Activated naive CD8-positive, alpha-beta T cell treated with anti-CD3 and anti-CD28 coated beads, Interleukin-2, amount 50 U/mL, for 16 hours (primary cell): Measurements from ENCODE around the gene TTR.

Experiments
- DNase-seq: peaks from one replicate; pipeline ENCODE4 v3.0.0-alpha.2; 2020; ENCODE audit warnings: low read depth, low spot score

TTR gene

DNA sequence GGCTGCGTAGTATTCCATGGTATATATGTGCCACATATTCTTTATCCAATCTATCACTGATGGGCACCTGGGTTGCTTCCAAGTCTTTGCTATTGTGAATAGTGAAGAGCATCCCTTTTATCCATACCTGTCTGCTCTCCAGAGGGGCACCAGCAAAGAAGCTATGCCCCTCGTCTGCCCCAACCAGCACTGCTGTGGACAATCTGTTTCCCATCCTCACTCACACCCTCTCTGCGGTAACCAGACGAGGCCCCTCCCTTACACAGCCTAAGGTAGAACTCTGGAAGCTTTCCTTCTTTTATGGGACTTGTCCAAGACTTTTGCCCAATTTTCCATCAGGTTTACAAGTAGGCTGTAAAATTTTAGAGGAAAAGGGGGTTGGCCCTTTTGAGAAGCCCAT is 24.9 kb downstream of the TTR start:
- DNase-seq, result no peak

DNA sequence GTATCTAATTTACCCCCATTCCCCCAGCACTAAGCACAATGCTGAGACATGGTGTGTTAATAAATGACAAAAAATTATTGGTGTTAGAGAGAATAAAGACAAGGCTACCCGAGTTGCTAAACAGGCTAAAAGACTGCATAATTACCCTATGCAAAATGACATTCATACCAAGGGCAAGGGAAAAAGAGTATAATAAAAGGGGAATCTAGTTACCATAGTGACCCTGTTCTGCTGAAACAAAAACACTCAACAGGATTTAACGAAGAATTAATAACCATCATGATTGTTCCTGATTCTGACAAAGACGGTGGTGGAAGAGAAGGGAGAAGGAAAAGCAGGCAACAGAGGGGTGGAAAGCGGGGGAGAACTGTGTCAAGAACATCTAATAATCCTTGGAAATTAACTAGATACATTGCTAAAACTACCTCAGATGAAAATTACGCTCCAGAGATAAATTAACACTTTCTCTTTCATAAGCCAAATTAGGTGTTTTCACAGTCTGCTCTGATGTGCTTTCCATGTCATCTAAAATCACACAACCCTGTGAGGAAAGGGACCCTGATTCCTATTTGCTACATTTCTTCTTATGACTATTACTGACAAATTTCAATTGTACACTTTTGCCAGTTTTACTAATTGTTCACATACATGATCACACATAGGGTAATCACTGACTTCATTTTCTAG is 25.5 kb downstream of the TTR start:
- DNase-seq, result no peak

DNA sequence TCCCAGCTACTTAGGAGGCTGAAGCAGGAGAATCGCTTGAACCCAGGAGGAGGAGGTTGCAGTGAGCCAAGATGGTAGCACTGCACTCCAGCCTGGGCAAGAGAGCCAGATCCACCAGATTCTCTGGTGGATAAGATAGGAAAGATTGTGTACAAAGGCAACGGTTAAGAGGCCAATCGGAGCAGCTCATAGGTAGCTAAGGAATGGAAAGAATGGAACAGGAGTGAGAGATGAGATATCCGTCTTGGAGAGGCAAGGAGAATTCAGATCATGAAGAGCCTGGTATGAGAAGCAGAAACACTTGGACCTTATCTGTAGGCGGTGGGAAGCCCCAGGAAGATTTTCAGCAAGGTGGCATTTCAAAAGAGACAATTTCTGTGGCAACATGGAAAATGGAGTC is 27.1 kb downstream of the TTR start:
- no peak for DNase-seq

DNA sequence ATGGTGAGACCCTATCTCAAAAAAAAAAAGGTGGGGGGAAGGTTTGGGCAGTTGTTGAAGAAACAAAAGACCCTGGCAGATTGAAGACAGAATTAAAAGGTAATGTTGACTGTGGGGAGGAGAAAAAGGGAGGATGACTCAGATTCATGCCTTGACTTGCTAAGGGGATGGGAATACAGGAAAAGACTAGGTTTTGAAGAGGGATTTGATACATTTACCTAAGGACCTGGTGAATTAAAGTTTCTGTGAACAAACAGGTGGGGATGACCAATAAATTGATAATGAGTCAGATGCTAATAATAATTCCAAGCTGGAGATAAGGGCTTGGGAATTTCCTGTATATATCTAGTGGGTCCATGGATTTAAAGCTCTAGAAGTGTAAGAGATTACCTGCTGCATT is 27.6 kb downstream of the TTR start:
- no peak for DNase-seq

DNA sequence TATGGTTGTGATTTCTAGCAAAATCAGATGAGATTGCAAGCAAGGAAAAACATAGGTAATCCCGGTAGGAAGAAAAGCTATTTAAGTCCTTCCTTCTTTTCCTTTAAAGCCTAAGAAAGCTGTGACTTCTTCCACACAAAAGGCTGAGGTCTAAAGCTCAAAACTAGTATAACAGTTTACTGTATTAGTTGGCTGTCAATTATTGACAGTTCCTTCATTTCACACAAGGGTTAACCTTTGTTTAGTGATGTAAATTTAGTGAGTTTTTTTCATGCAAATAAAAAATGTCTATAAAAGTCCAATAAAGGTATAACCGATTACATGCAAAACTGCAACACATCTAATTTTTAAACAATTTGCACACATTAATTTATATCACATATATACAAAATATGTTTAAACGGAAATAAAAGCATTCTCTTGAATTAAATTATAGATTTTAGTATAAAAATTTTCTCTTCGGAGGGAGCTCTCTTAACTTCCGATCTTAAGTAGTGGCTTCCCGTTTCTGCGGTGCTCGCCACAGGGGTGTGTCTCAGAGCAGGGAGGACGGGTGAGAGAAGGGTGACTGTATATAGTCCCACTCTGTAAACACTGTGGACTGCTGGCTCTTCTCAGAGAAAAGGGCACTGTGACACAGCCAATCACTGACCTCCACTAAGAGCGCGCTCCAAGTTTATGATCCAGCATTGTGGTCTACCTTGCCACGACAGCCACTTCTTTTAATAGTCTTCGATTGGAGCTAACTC is 33.4 kb downstream of the TTR start:
- DNase-seq, result no peak

DNA sequence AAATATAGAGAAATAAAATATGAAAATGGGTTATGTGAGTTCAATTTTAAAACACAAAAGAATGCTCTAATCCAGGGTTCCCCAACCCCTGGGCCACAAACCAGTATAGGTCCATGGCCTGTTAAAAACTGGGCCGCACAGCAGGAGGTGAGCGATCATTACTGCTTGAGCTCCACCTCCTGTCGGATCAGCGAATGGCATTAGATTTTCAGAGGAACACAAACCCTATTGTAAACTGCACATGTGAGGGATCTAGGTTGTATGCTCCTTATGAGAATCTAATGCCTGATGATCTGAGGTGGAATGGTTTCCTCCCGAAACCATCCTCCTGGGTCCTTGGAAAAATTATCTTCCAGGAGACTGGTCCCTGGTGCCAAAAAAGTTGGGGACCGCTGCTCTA is 34.7 kb downstream of the TTR start:
- no peak for DNase-seq

DNA sequence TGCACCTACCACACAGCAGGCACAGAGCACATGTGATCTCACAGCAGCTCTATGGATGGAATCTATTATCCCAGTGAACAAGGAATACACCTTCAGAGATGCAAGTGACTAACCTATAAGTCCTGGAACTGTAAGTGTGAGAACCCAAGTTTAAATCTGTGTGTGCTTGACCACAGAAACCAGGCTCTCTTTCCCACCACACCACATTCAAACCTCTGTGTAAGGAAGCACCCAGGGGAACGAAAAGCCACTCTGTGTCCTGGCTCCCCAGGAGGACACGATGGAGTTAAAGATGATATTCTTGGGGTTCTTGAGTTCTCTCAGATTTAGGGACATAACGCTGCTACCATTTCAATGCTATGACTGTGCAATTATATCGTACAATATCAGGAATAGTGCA is 38.9 kb downstream of the TTR start:
- DNase-seq, result no peak

DNA sequence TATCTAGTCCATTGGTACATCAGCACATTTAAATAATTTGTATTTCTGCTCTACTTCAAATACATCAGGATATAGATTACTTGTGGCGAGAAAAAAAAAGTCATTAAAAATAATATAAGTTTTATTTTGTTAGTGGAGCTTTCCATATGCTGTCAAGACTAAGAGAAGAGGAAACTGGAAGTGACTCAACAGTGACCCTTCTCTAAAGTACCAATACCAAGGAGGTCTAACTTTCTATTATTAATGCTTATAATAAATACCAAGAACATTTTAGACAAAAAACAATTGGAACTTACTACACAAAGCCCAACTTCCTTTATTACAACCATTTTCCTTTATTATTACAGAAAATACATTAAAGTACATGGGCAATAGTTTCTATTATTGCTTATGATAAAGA is 39.8 kb downstream of the TTR start:
- DNase-seq, result no peak

DNA sequence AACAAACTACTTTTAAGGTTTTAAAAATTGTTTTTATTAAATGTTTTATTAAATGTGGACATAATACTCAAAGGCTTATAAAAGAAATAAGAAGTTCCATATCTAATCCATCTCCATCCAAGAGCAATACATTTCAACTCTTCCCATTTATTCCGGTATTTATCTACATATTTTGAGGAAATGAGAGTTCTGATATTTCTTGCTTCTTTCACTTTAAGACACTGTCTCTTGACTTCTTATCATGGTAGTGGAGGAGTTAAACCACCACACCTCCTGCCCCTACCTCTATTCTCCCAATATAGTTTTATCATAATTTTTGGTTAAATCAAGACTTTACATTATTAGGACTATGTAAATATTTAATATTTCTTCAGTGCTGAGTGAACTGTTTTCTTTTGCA is 40.7 kb downstream of the TTR start:
- no peak for DNase-seq

DNA sequence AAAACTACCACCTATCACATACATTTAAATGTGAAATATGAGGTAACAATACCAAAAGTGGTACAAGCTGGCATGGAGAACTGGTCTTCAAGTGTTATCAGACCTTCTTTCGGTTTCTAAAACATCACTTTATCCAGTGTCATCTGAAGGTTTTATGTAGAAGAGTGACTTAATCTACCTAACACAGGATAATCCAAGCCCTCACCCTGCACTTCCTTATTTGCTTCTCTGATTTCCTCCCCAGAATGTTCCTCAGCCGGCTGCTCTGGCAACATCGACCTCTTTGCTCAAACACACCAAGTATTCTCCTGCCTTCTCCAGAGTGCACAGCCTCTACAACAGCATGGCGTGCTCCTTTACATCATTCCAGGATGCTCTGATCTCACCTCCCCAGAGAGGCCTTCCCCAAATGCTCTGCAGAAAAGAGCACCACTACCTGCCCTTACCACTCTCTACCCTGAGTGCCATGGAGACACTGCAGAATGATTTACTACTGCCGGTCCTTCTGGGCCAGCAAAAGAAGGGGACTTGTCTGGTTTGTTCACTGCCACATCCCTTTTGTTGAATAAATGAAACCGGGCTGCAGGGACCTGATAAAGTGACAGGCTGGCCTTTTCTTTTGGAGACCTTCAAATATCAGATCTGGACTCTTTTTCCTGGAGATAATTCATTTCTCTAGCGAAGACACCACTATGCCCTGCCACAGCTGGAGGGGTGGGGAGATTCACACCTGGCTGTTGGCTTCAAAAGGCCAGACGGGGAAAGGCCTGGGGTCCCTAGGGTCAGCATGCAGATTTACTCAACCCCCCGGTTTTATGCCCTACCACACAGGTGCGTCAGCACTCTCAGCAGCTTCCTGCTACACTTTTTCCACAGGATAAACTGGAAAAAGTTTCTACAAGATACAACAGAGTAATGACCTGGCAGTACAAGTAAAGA is 42.0 kb downstream of the TTR start:
- no peak for DNase-seq

DNA sequence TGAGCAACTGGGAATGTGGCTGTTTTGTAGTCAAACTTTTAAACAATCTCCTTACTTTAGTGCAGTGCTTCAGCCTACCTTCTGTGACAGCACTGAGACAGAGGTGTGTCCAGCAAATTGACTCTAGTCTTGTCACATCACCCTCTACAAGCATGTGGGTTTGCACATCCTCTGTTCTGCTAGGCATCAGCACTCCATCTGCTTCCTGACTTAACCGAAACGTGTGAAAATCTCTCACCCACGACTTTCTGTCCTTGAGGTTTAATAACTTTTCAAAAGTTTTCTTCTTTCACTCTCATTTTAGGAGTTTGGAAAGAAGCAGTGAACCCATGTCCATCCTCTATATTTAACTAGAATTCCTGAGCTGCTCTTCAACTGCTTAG is 42.6 kb downstream of the TTR start:
- no peak for DNase-seq

DNA sequence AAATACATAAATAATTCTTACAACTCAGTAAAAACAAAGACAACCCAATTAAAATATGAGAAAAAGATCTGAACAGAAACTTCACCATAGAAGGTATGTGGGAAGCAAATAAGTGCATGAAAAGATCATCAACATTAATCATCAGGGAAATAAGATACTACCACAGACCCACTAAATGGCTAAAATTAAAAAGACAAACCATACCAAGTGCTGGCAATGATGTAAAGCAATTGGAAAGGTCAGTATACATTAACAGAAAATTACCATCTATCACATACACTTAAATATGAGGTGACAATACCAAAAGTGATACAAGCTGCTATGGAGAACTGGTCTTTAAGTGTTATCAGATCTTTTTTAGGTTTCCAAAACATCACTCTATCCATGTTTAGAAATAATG is 44.7 kb downstream of the TTR start:
- no peak for DNase-seq

DNA sequence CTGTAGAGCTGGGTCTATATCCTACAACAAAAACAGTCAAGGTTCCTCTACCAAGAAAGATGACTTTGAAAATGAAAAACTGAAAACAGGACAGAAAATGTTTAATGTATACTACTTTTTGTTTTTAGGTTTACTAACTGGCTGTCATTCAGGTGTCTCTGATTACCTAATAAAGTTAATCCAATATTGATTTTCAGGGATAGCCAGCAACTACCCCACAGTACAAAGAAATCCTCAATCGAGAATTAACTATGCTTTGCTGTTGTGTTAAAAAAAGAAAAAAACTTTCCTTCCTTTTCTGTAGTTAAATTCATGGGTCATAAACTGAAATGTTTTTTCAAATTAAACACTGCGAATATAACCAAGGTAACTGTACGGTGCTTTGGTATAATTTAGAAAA is 45.8 kb downstream of the TTR start:
- DNase-seq, result no peak

DNA sequence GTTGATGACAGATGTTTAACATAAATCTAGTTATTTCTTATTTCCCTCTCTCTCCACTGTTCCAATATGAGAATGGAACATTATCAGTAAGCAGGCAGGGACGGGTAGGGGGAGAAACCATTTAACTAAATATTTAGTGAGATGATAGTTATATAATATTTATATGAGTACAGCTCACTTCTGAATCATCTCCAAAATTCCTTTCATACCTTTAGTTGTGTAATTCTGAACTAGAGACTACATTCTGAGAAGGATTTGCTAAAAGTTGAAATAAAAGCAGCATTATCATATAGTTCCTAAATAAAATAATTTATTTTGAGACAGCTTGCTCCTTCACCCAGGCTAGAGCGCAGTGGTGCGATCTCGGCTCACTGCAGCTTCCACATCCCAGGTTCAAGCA is 51.3 kb downstream of the TTR start:
- no peak for DNase-seq

DNA sequence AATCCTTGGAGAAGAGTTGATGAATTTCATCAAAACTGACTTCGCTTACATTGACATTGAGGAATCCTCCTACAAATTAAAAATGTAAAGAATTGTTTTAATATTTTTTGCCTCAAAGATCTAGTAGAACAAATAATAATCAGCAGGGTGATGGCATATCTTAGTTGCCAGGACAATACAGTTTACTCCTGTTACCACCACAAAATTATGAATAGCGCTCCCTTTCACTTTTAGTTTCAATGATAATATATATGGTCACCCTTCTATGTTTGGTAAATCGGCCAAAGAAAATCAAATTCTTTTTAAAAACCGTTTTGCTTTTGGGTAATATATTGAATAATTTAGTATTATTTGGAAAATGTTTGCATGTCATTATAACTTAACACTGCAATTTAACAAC is 53.7 kb downstream of the TTR start:
- no peak for DNase-seq

DNA sequence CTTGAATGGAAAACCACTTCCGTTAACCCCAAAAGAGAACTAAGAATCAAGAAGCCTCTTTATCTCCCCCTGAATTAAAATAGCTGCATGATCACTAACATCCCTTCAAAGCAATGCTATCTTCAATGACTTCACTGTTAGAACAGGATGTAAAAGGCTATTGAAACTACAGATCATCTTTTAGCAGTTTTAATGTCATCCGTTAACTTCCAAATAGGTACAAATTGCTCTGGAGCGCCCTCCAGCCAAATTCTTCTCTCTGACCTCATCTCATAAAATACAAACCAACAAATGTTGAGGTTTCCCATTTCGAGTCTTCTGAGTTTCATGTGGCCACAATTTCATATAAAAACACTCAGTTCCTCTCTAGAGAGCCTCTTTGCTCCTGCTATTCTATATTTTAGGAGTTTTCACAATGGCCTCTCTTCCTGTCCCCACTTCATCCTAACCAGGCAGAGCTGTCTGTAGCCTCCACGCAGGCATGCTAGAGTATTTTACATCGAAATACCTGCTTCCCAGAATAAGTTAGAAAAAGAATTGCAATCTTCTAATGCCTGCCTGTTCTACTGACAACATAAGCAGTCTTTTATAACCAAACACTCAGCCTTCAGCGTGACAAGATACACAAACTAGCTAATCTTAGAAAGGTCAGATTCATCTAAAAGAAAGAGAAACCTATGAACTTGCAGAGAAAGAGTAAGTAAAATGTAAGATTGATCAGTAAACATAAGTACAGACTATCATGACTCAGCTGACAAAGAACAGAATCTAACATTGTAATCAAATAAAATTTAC is 54.9 kb downstream of the TTR start:
- no peak for DNase-seq

DNA sequence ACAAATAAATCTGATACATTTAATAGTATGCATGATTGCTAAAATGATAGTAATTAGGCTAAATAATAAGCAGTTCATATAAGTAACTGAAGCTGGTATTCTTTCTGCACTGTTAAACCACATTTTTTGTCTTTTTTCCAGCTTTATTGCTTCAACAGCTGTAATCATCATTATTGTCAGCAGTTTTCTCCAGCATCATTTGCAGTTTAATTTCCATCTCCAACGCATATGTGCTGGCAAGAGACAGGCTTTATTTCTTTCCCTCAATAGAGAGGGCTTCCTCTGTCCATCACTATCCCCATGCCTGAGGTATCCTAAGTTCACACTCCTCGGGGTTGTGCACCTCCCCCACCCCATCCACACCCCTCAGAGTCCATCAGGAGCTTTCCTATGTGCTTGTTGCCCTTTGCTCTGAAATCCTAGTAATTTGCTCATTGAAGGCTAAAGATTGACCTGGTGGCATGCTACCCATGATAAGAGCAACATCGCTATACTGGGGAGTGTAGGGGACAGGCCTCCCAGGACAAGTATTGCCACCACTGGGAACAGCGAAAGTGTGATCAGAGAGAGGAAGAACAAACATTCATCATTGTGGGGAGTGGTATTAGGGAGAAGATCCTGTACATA is 55.6 kb downstream of the TTR start:
- DNase-seq, result no peak
